A673 (cell line): ENCODE results near the gene IVNS1ABP. TPM values are rescaled to one million over a fixed set of nuclear protein-coding genes. Genes with fewer than 3 reads are reported as not detected.

Experiments used
- BruUV-seq: library from RNA; stranded (reverse); fragments of 400-500 nt; replicated peaks from 2 replicates; lab custom pipeline; 2021; lab: Mats Ljungman, UMichigan
- CTCF ChIA-PET: fragments of 300-600 bp; sonication (Branson Sonifier 250); formaldehyde crosslinking; loops from one replicate; lab custom pipeline; 2022; ENCODE audit warnings: antibody characterized with exemption; lab: Charles Lee
- POLR2A ChIA-PET: fragments of 300-600 bp; sonication (Branson Sonifier 250); formaldehyde crosslinking; loops from one replicate; lab custom pipeline; 2022; ENCODE audit warnings: antibody characterized with exemption; ENCODE audit not compliant: low non-redundant PET; lab: Charles Lee
- DNase-seq: peaks from one replicate; pipeline ENCODE4 v3.0.0-alpha.2; 2015; ENCODE audit warnings: low spot score
- H3K27ac ChIP-seq: fragments of 200-600 bp; sonication (generic); 2 replicates; pipeline ENCODE4 v1.5.1; 2016; ENCODE audit warnings: mixed run types, low read depth, mild to moderate bottlenecking, mixed read lengths, antibody characterized with exemption, low read length; ENCODE audit not compliant: poor library complexity, severe bottlenecking
- H3K27me3 ChIP-seq: fragments of 200-600 bp; sonication (generic); replicated peaks from 2 replicates; pipeline ENCODE4 v1.6.1; 2017; ENCODE audit warnings: mixed run types, low read depth, mild to moderate bottlenecking, mixed read lengths, antibody characterized with exemption, low read length; ENCODE audit not compliant: insufficient read depth, poor library complexity
- H3K36me3 ChIP-seq: fragments of 200-600 bp; sonication (generic); 2 replicates; pipeline ENCODE4 v1.6.1; 2016; ENCODE audit warnings: mixed run types, mild to moderate bottlenecking, mixed read lengths, antibody characterized with exemption, low read length; ENCODE audit not compliant: insufficient read depth, poor library complexity, severe bottlenecking
- H3K4me1 ChIP-seq: fragments of 200-600 bp; sonication (generic); 2 replicates; pipeline ENCODE4 v1.6.1; 2017; ENCODE audit warnings: mixed run types, mild to moderate bottlenecking, mixed read lengths, antibody characterized with exemption, low read length; ENCODE audit not compliant: insufficient read depth, poor library complexity, severe bottlenecking
- H3K4me3 ChIP-seq: fragments of 200-600 bp; sonication (generic); 2 replicates; pipeline ENCODE4 v1.5.1; 2016; ENCODE audit warnings: low read depth, mixed run types, mild to moderate bottlenecking, mixed read lengths, low read length; ENCODE audit not compliant: poor library complexity, severe bottlenecking
- H3K9me3 ChIP-seq: fragments of 200-600 bp; sonication (generic); 2 replicates; pipeline ENCODE4 v1.6.1; 2016; ENCODE audit warnings: mixed run types, low read depth, mild to moderate bottlenecking, mixed read lengths, antibody characterized with exemption, low read length; ENCODE audit not compliant: poor library complexity, severe bottlenecking
- CTCF ChIP-seq: fragments of 300-800, 200-600 bp; sonication (generic); conservative IDR thresholded peaks from 2 replicates; pipeline ENCODE4 v1.5.1; 2017; ENCODE audit warnings: low read depth, mild to moderate bottlenecking, antibody characterized with exemption, low read length, moderate library complexity, mixed read lengths
- EZH2 ChIP-seq: fragments of 200-600 bp; sonication (generic); IDR thresholded peaks from 2 replicates; pipeline ENCODE4 v1.6.1; 2017; ENCODE audit warnings: borderline replicate concordance, low read depth, mild to moderate bottlenecking, mixed read lengths, antibody characterized with exemption, low read length; ENCODE audit not compliant: poor library complexity, severe bottlenecking
- intact Hi-C: fragments of 100-400 bp; cut with micrococcal nuclease; formaldehyde crosslinking; loops from one replicate; pipeline ENCODE4 v1.10.0; 2022; ENCODE audit not compliant: unreplicated experiment
- total RNA-seq: library from RNA; stranded (reverse); gene quantifications from 2 replicates; pipeline ENCODE4 v1.2.3, GENCODE V29; 2021

IVNS1ABP gene
- total RNA-seq, 1 experiment from 2014 or later: 221 TPM

- no peak overlapping the region for H3K27ac ChIP-seq
- BruUV-seq: no TSS peak
- ChIA-PET POLR2A (no interaction called here), CTCF (no interaction called here)
- intact Hi-C loops: no loop called here
- H3K9me3 ChIP-seq: no peaks in the 10 kb centered on the region
- TF ChIP-seq CTCF (no peak), EZH2 (no peak)
- no peak for DNase-seq
- H3K4me3 ChIP-seq: no peak overlapping the region
- H3K4me1 ChIP-seq: peaks cover 4% of the 10 kb centered on the region
- H3K36me3 ChIP-seq: no peaks in the 10 kb centered on the region
- no peaks in the 10 kb centered on the region for H3K27me3 ChIP-seq
These were observed 25.7 kb upstream of the IVNS1ABP start for GRCh38 chr1:185342672-185343259.

DNA sequence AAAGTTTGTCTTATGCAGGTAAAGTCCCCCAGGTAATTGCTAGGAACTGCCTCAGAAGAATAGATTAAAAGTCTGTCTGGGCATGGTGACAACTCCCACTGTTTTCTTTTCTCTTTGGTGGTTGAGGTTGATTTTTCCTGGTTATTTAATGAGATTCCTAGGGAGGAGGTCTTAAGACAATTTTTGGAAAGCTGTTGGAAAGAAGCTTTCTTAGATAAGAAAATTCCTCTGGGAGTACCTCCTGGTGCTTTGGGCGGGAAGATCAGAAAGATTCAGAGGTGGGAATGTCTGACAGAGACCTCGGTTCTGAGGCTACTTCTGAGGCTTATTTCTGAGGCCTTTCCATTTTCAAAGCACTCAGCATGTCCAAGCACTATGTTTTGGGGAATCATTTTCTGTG, 25.0 kb upstream of the IVNS1ABP start:
- BruUV-seq: no TSS peak
- Histone ChIP-seq H3K9me3 (no peaks in the 10 kb centered on the region), H3K36me3 (no peaks in the 10 kb centered on the region), H3K27ac (no peak overlapping the region), H3K4me3 (no peak overlapping the region), H3K4me1 (peaks cover 4% of the 10 kb centered on the region), H3K27me3 (no peaks in the 10 kb centered on the region)
- CTCF ChIA-PET: no interaction called here
- TF ChIP-seq CTCF (no peak), EZH2 (no peak)
- DNase-seq: no peak
- POLR2A ChIA-PET: no interaction called here
- intact Hi-C loops: no loop called here

DNA sequence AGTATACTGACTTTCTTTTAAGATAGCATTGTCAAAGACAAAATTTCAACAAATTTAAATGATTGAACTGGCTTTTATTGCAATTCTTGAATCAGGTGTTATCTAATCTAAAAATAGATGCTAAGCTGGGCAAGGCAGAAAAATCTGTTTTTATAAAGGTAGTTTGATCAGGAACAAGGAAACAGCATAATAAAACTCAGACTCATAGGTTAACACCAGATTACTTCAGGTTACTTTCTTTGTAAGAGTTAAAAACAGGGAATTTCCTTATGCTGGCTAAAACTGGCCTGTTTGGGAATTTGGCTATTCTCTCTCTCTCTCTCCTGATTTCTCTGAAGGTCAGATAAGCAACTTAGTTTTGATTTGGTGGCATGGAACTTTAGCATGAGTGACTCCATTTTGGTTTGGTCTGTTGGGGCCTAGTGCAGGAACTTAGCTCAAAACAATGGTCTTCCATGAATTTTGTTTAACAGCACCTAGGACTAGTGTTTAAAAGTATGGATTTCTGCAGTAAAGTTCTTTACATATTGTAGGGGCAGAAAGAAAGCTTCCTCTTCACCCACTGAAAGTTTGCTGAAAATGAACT, 24.2 kb upstream of the IVNS1ABP start:
- H3K4me3 ChIP-seq: no peak overlapping the region
- TF ChIP-seq CTCF (no peak), EZH2 (no peak)
- DNase-seq: no peak
- no TSS peak for BruUV-seq
- H3K9me3 ChIP-seq: no peaks in the 10 kb centered on the region
- H3K27me3 ChIP-seq: no peaks in the 10 kb centered on the region
- H3K27ac ChIP-seq: no peak overlapping the region
- H3K4me1 ChIP-seq: peaks cover 4% of the 10 kb centered on the region
- POLR2A ChIA-PET: no interaction called here
- CTCF ChIA-PET: no interaction called here
- no peaks in the 10 kb centered on the region for H3K36me3 ChIP-seq
- intact Hi-C loops: no loop called here
